HCT116 (cell line): Measurements from ENCODE around the gene SIK1. TPM values are rescaled to one million over a fixed set of nuclear protein-coding genes. Genes with fewer than 3 reads are reported as not detected.
"Not testable (repeated sequence)": the region's sequence is repeated elsewhere in the genome, so short reads cannot be mapped to it uniquely, and the experiment has no call there.

Experiments
- ATAC-seq: fragments of 200-7000 bp; cut with Tn5 transposase; 2 replicates; pipeline ENCODE4 v1.9.1; 2020; ENCODE audit warnings: mild to moderate bottlenecking, moderate library complexity
- BruUV-seq: library from RNA; stranded (reverse); fragments of 400-500 nt; replicated peaks from 2 replicates; lab custom pipeline; 2021; lab: Mats Ljungman, UMichigan
- CTCF ChIA-PET: fragments of 300-600 bp; sonication (Branson Sonifier 250); formaldehyde crosslinking; loops from one replicate; lab custom pipeline; 2021; ENCODE audit warnings: antibody characterized with exemption; lab: Charles Lee
- POLR2A ChIA-PET: fragments of 300-600, 350-600 bp; sonication (Branson Sonifier 250); formaldehyde crosslinking; loops from one replicate; lab custom pipeline; 2021; ENCODE audit warnings: antibody characterized with exemption; lab: Charles Lee
- RAD21 ChIA-PET, 2 experiments: fragments of 300-600 bp; sonication (Branson Sonifier 250); formaldehyde crosslinking; loops; one replicate each; lab custom pipeline; 2023; ENCODE audit warnings: low total read pairs in 2 of 2; ENCODE audit not compliant: uncharacterized antibody in 2 of 2, unreplicated experiment in 2 of 2, low non-redundant PET in 1 of 2; lab: Charles Lee
- DNase-seq: peaks from one replicate; pipeline ENCODE4 v3.0.0-alpha.2; 2010; ENCODE audit warnings: low read depth, low spot score
- H2AFZ ChIP-seq: fragments of 200-600 bp; shearing (Covaris generic), sonication (generic); 2 replicates; pipeline ENCODE4 v1.6.1; 2017; ENCODE audit warnings: low read depth, mixed run types, mixed read lengths, antibody characterized with exemption, low read length; ENCODE audit not compliant: poor library complexity, severe bottlenecking
- H3K27ac ChIP-seq: 2 replicates; pipeline ENCODE4 v1.5.1; 2012; ENCODE audit warnings: low read depth, low read length
- H3K27me3 ChIP-seq: fragments of 200-600 bp; sonication (generic); 2 replicates; pipeline ENCODE4 v1.6.1; 2016; ENCODE audit warnings: mixed run types, low read length, mixed read lengths; ENCODE audit not compliant: insufficient read depth
- H3K36me3 ChIP-seq, 2 experiments: fragments of 200-500 bp in 1 of 2; fragments of 200-600 bp in 1 of 2; sonication (Bioruptor generic) in 1 of 2; sonication (generic) in 1 of 2; 2 replicates each; pipeline versions ENCODE4 v1.5.1 to v1.6.1; 2014 to 2016; ENCODE audit warnings: low read length in 2 of 2, inconsistent platforms in 1 of 2, mixed read lengths in 1 of 2, mixed run types in 1 of 2; ENCODE audit not compliant: insufficient read depth in 2 of 2, control insufficient read depth in 1 of 2
- H3K4me1 ChIP-seq, 2 experiments: fragments of 200-600 bp in 1 of 2; sonication (generic) in 1 of 2; 2 replicates each; pipeline versions ENCODE4 v1.5.1 to v1.6.1; 2012 to 2017; ENCODE audit warnings: low read length in 2 of 2, inconsistent platforms in 1 of 2, mild to moderate bottlenecking in 1 of 2, mixed read lengths in 1 of 2, mixed run types in 1 of 2, moderate library complexity in 1 of 2; ENCODE audit not compliant: insufficient read depth in 2 of 2, control insufficient read depth in 1 of 2
- H3K4me2 ChIP-seq: fragments of 200-600 bp; sonication (generic); 2 replicates; pipeline ENCODE4 v1.6.1; 2017; ENCODE audit warnings: mixed run types, low read length, mixed read lengths
- H3K4me3 ChIP-seq, 2 experiments: fragments of 200-600 bp in 1 of 2; sonication (generic) in 1 of 2; replicated peaks in 1 of 2; 2 replicates each; pipeline ENCODE4 v1.5.1; 2011 to 2016; ENCODE audit warnings: low read length in 2 of 2, control low read depth in 1 of 2, low read depth in 1 of 2, mild to moderate bottlenecking in 1 of 2, mixed read lengths in 1 of 2, mixed run types in 1 of 2
- H3K79me2 ChIP-seq: fragments of 200-600 bp; sonication (generic); 2 replicates; pipeline ENCODE4 v1.6.1; 2017; ENCODE audit warnings: mild to moderate bottlenecking, mixed run types, low read length, moderate library complexity, mixed read lengths; ENCODE audit not compliant: insufficient read depth
- H3K9ac ChIP-seq: fragments of 200-600 bp; sonication (generic); 2 replicates; pipeline ENCODE4 v1.6.1; 2016; ENCODE audit warnings: low read length, mixed read lengths
- H3K9me2 ChIP-seq: fragments of 200-600 bp; sonication (generic), shearing (Covaris generic); 2 replicates; pipeline ENCODE4 v1.6.1; 2017; ENCODE audit warnings: mixed run types, mild to moderate bottlenecking, moderate library complexity; ENCODE audit not compliant: insufficient read depth
- H3K9me3 ChIP-seq, 2 experiments: fragments of 200-500 bp in 1 of 2; fragments of 200-600 bp in 1 of 2; sonication (Bioruptor generic) in 1 of 2; sonication (generic) in 1 of 2; 2 replicates each; pipeline ENCODE4 v1.6.1; 2014 to 2017; ENCODE audit warnings: low read length in 2 of 2, mixed read lengths in 2 of 2, inconsistent platforms in 1 of 2, low read depth in 1 of 2, mild to moderate bottlenecking in 1 of 2, mixed run types in 1 of 2, moderate library complexity in 1 of 2; ENCODE audit not compliant: control insufficient read depth in 1 of 2, insufficient read depth in 1 of 2
- H4K20me1 ChIP-seq: fragments of 200-600 bp; sonication (generic), shearing (Covaris generic); 2 replicates; pipeline ENCODE4 v1.6.1; 2017; ENCODE audit warnings: mixed run types, mild to moderate bottlenecking, moderate library complexity; ENCODE audit not compliant: insufficient read depth
- intact Hi-C: fragments of 100-400 bp; cut with micrococcal nuclease; formaldehyde crosslinking; loops from 2 replicates; pipeline ENCODE4 v1.10.0; 2022
- total RNA-seq: library from RNA; stranded (reverse); gene quantifications from one replicate; pipeline ENCODE4 v1.2.1, GENCODE V29; 2021; ENCODE audit not compliant: unreplicated experiment

Gene SIK1
- total RNA-seq, 1 experiment from 2014 or later: 14.7 TPM

- ATAC-seq, H3K4me2 ChIP-seq, H3K79me2 ChIP-seq, POLR2A ChIA-PET, H3K27me3 ChIP-seq, DNase-seq, H3K36me3 ChIP-seq, H3K4me3 ChIP-seq, BruUV-seq, H2AFZ ChIP-seq, RAD21 ChIA-PET, H3K27ac ChIP-seq, H3K4me1 ChIP-seq, H3K9me2 ChIP-seq, CTCF ChIA-PET, H4K20me1 ChIP-seq, H3K9ac ChIP-seq, intact Hi-C loops, H3K9me3 ChIP-seq: not testable (repeated sequence)
Observed at GRCh38 chr21:43456616-43457314, 29.8 kb upstream of the SIK1 start.

GRCh38 chr21:43455717-43456116 is 28.8 kb upstream of the SIK1 start:
- CTCF ChIA-PET, H4K20me1 ChIP-seq, H3K9ac ChIP-seq, H3K27ac ChIP-seq, DNase-seq, POLR2A ChIA-PET, H3K9me3 ChIP-seq, H3K36me3 ChIP-seq, H3K4me2 ChIP-seq, BruUV-seq, H3K79me2 ChIP-seq, H3K9me2 ChIP-seq, RAD21 ChIA-PET, H2AFZ ChIP-seq, H3K4me1 ChIP-seq, H3K27me3 ChIP-seq, H3K4me3 ChIP-seq, ATAC-seq, intact Hi-C loops: not testable (repeated sequence)

- CTCF ChIA-PET, H3K27me3 ChIP-seq, intact Hi-C loops, H3K9me3 ChIP-seq, DNase-seq, H3K4me3 ChIP-seq, H2AFZ ChIP-seq, H3K27ac ChIP-seq, H3K9ac ChIP-seq, ATAC-seq, H3K79me2 ChIP-seq, RAD21 ChIA-PET, H3K4me2 ChIP-seq, BruUV-seq, H3K9me2 ChIP-seq, POLR2A ChIA-PET, H3K36me3 ChIP-seq, H3K4me1 ChIP-seq, H4K20me1 ChIP-seq: not testable (repeated sequence)
Observed at GRCh38 chr21:43454176-43454575, 27.2 kb upstream of the SIK1 start.

- POLR2A ChIA-PET, H3K27ac ChIP-seq, H3K9me2 ChIP-seq, H3K4me2 ChIP-seq, H3K9me3 ChIP-seq, BruUV-seq, H3K4me1 ChIP-seq, H3K36me3 ChIP-seq, H3K79me2 ChIP-seq, CTCF ChIA-PET, H2AFZ ChIP-seq, H3K4me3 ChIP-seq, H3K27me3 ChIP-seq, RAD21 ChIA-PET, H3K9ac ChIP-seq, ATAC-seq, DNase-seq, H4K20me1 ChIP-seq, intact Hi-C loops: not testable (repeated sequence)
Observed at GRCh38 chr21:43451850-43452249, 24.9 kb upstream of the SIK1 start.
